Activated naive CD4-positive, alpha-beta T cell treated with anti-CD3 and anti-CD28 coated beads for 36 hours (primary cell): Measurements from ENCODE around the gene CAMK2D. TPM values are rescaled to one million over a fixed set of nuclear protein-coding genes. Genes with fewer than 3 reads are reported as not detected.
"Not testable (repeated sequence)": the region's sequence is repeated elsewhere in the genome, so short reads cannot be mapped to it uniquely, and the experiment has no call there.

ENCODE experiments used
- CTCF ChIA-PET: fragments of 350-600 bp; sonication (Branson Sonifier 250); formaldehyde crosslinking; loops from one replicate; lab custom pipeline; 2021; ENCODE audit warnings: antibody characterized with exemption; lab: Charles Lee
- DNase-seq: peaks from one replicate; pipeline ENCODE4 v3.0.0-alpha.2; 2020
- H3K27ac Mint-ChIP-seq: one replicate; pipeline ENCODE4 v1.8.0; 2021; ENCODE audit warnings: mild to moderate bottlenecking, mixed read lengths
- H3K27me3 Mint-ChIP-seq: one replicate; pipeline ENCODE4 v1.8.0; 2021; ENCODE audit warnings: low read depth, mixed read lengths
- H3K36me3 Mint-ChIP-seq: one replicate; pipeline ENCODE4 v1.8.0; 2021; ENCODE audit warnings: low read depth, mixed read lengths
- H3K4me1 Mint-ChIP-seq: one replicate; pipeline ENCODE4 v1.8.0; 2021; ENCODE audit warnings: low read depth, mixed read lengths
- H3K4me3 Mint-ChIP-seq: one replicate; pipeline ENCODE4 v1.8.0; 2021; ENCODE audit warnings: mild to moderate bottlenecking, moderate library complexity, mixed read lengths
- H3K9me3 Mint-ChIP-seq: one replicate; pipeline ENCODE4 v1.8.0; 2021; ENCODE audit warnings: mixed read lengths
- intact Hi-C: fragments of 100-400 bp; cut with micrococcal nuclease; formaldehyde crosslinking; loops from one replicate; pipeline ENCODE4 v1.15.1; 2023
- total RNA-seq, 2 experiments: library from RNA; stranded (reverse); gene quantifications; one replicate each; pipeline ENCODE4 v1.2.3, GENCODE V29; 2021

The CAMK2D gene
- total RNA-seq, 2 experiments from 2014 or later: 75.7 to 78.3 TPM

DNA sequence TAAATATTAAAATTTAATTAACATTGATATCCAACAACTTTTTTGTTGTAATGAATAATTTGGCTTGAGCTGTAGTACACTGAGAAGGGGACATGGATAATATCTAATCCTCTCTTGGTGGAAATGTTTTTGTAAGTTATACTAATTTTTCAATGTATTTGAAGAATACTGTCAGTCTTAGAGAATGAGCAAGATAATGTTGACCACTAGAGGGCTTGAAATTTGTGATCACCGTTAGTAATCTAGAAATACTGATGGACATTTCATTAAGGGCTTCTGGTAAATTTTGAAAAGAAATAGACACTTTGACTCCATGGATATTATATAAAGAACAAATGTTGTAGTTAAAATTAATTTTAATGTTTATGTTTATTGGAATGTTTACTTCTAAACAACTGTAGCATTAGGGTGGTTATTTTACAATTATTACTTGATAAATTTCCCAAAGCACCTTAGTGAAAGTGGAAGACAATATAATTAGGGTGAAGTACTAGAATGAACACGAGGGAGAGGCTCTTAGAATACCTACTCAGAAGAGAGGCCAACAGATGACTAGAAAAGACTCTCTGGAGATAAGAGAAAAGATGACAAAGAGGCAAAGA lies 20.0 kb upstream of the CAMK2D start:
- no peak overlapping the region for H3K27ac Mint-ChIP-seq
- H3K4me3 Mint-ChIP-seq: no peak overlapping the region
- H3K36me3 Mint-ChIP-seq: no peaks in the 10 kb centered on the region
- intact Hi-C loops: loop anchor here (2.0 to 5.0 kb wide), 2 partner anchors 41 to 291 kb away; no protein-coding TSS in a partner anchor
- H3K9me3 Mint-ChIP-seq: no peaks in the 10 kb centered on the region
- H3K27me3 Mint-ChIP-seq: no peaks in the 10 kb centered on the region
- no peak for DNase-seq
- peaks cover 28% of the 10 kb centered on the region for H3K4me1 Mint-ChIP-seq
- CTCF ChIA-PET: interaction anchor here (1.8 kb wide), 1 partner anchor 10 kb away, joined by 4 read pairs; no protein-coding TSS in a partner anchor

DNA sequence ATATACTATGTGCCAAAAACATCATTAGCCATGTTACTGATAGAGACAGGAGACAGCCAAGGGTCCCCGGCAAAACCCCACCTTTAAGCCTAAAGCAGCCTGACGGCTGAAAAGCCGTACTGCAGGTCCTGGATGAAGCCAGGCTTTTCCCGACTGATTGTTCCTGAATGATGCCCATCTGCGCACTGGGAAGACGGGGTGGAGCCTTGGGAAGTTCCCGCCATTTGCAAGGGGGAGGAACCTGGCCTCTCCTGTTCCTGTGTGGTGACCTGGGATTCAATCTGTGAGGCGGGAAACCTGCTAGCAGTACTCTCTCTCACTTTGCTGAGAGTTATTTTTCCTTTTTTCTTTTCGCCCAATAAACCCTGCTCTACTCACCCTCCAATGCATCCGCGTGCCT lies 15.1 kb upstream of the CAMK2D start:
- Mint-ChIP-seq H3K9me3 (no peaks in the 10 kb centered on the region), H3K27ac (no peak overlapping the region), H3K4me1 (peaks cover 11% of the 10 kb centered on the region), H3K4me3 (no peak overlapping the region), H3K27me3 (no peaks in the 10 kb centered on the region), H3K36me3 (no peaks in the 10 kb centered on the region)
- DNase-seq: no peak
- intact Hi-C loops: no loop called here
- CTCF ChIA-PET: interaction anchor here (1.2 kb wide), 1 partner anchor 8 kb away, joined by 3 read pairs; no protein-coding TSS in a partner anchor

DNA sequence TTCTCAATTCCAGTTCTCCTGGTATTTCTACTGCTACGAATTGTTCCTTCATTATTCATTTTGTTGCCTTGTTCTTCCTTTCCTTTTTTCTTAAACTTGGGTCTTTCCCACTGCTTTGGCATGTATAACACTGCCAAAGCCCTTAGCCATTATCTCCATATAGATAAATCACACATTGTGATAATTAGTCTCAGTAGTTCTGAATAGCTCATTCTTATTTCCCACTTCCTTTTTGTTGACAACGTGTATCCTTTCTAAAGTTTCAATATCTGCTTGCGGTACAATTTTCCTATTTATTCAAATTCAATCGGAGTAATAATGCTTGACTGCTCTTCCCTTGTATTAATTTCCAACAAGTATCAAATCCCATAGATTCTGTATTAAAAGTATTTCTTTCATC lies 14.5 kb upstream of the CAMK2D start:
- no peak overlapping the region for H3K4me3 Mint-ChIP-seq
- DNase-seq: no peak
- CTCF ChIA-PET: interaction anchor here (1.2 kb wide), 1 partner anchor 9 kb away, joined by 3 read pairs; no protein-coding TSS in a partner anchor
- H3K4me1 Mint-ChIP-seq: peaks cover 10% of the 10 kb centered on the region
- no peaks in the 10 kb centered on the region for H3K9me3 Mint-ChIP-seq
- no peak overlapping the region for H3K27ac Mint-ChIP-seq
- no peaks in the 10 kb centered on the region for H3K27me3 Mint-ChIP-seq
- H3K36me3 Mint-ChIP-seq: no peaks in the 10 kb centered on the region
- intact Hi-C loops: no loop called here

DNA sequence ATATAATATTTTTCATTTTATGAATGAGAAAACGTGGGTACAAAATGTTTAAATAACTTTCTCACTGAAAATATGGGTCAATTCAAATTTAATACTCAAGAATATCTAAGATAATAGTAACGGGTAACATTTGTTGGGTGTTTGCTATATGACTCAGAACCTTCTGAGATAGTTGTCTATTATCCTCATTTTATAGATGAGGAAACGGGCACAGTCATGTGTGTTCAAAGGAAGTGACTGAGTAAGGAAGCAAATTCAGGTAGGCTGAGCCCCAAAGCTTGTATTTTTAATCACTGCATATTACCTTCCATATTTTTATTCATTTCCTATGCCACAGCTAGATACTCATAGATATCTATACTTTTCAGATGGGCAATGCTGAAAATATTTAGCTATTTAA lies 12.2 kb upstream of the CAMK2D start:
- no peak for DNase-seq
- CTCF ChIA-PET: no interaction called here
- intact Hi-C loops: no loop called here
- no peak overlapping the region for H3K4me3 Mint-ChIP-seq
- H3K36me3 Mint-ChIP-seq: no peaks in the 10 kb centered on the region
- no peaks in the 10 kb centered on the region for H3K9me3 Mint-ChIP-seq
- H3K4me1 Mint-ChIP-seq: peaks cover 22% of the 10 kb centered on the region
- H3K27ac Mint-ChIP-seq: no peak overlapping the region
- H3K27me3 Mint-ChIP-seq: no peaks in the 10 kb centered on the region

DNA sequence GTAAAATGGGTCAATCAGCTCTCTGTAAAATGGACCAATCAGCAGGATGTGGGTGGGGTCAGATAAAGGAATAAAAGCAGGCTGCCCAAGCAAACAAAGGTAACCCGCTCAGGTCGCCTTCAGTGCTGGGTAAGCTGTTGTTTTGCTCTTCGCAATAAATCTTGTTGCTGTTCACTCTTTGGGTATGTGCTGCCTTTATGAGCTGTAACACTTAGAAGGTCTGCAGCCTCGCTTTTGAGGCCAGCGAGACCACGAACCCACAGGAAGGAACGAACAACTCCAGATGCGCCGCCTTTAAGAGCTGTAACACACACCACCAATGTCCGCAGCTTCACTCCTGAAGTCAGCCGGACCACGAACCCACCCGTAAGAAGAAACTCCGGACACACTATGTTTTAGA lies 11.5 kb upstream of the CAMK2D start:
- Mint-ChIP-seq H3K9me3 (no peaks in the 10 kb centered on the region), H3K4me1 (peaks cover 24% of the 10 kb centered on the region), H3K36me3 (no peaks in the 10 kb centered on the region), H3K4me3 (peak overlapping the region; percentile 65), H3K27me3 (no peaks in the 10 kb centered on the region), H3K27ac (no peak overlapping the region)
- intact Hi-C loops: no loop called here
- peak; percentile 14 for DNase-seq
- CTCF ChIA-PET: no interaction called here

DNA sequence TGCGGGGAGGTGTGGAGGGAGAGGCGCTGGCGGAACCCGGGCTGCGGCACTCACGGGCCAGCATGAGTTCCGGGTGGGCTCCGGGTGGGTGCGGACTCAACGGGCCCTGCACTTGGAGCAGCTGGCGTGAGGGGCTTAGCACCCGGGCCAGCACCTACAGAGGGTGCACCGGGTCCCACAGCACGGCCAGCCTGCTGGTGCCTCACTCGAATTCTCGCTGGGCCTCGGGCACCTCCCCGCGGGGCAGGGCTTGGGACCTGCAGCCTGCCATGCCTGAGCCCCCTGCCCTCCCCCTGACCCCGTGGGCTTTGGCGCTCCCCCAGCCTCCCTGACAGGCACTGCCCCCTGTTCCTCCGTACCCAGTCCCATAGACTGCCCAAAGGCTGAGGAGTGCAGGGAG lies 10.8 kb upstream of the CAMK2D start:
- Mint-ChIP-seq H3K4me3 (no peak overlapping the region), H3K27ac (no peak overlapping the region), H3K27me3 (no peaks in the 10 kb centered on the region), H3K9me3 (no peaks in the 10 kb centered on the region), H3K4me1 (peaks cover 26% of the 10 kb centered on the region), H3K36me3 (no peaks in the 10 kb centered on the region)
- intact Hi-C loops: no loop called here
- DNase-seq: no peak
- CTCF ChIA-PET: interaction anchor here (0.6 to 1.7 kb wide), 3 partner anchors 8 to 225 kb away, joined by 3 to 5 read pairs (median 4); no protein-coding TSS in a partner anchor

DNA sequence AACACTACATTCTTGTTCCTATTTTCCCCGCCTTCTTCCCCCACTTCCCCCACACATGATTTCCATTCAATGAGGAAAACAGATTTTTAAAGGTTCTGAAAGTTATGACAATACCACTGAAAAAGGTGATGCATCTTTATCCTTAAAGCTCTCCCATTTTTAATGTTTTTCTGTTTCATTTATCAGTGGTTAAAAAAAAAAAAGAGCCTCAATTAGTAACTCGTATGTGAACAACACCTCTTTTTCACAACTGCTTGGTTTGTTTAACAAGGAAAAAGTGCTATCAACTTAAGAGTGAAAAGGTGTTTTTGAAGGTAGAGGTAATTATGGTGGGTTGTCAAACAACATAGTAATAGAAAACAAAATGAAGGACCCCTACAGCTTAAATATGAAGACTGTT lies 8.2 kb upstream of the CAMK2D start:
- peak overlapping the region; percentile 57 for H3K27ac Mint-ChIP-seq
- H3K4me3 Mint-ChIP-seq: no peak overlapping the region
- CTCF ChIA-PET: no interaction called here
- H3K9me3 Mint-ChIP-seq: no peaks in the 10 kb centered on the region
- H3K4me1 Mint-ChIP-seq: peaks cover 38% of the 10 kb centered on the region
- no peaks in the 10 kb centered on the region for H3K36me3 Mint-ChIP-seq
- H3K27me3 Mint-ChIP-seq: no peaks in the 10 kb centered on the region
- intact Hi-C loops: loop anchor here (10.0 kb wide), 1 partner anchor 1485 kb away; the partner anchor contains the start of gene TIFA
- no peak for DNase-seq

DNA sequence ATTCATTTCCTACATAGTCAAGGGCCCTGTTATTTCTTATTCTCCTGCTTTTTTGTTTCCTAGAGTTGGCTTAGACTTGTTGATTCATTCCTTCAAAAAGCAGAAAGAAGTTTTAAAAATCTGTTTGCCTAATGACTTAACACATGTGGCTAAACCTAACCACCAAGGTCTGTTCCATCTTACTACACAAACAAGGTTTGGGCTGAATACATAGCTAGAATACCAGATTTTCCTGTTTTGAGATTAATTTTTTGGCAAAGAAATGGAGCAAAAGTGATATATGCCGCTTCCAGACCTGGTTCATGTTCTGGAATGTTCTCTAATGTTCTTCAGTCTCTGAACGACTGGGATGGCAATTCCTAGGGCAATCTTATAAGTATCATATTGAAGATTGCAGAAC lies 7.4 kb upstream of the CAMK2D start:
- CTCF ChIA-PET: no interaction called here
- no peaks in the 10 kb centered on the region for H3K27me3 Mint-ChIP-seq
- H3K9me3 Mint-ChIP-seq: no peaks in the 10 kb centered on the region
- H3K36me3 Mint-ChIP-seq: no peaks in the 10 kb centered on the region
- H3K4me3 Mint-ChIP-seq: no peak overlapping the region
- H3K4me1 Mint-ChIP-seq: peaks cover 41% of the 10 kb centered on the region
- no peak overlapping the region for H3K27ac Mint-ChIP-seq
- no peak for DNase-seq
- intact Hi-C loops: loop anchor here (10.0 kb wide), 1 partner anchor 1484 kb away; the partner anchor contains the start of gene TIFA

DNA sequence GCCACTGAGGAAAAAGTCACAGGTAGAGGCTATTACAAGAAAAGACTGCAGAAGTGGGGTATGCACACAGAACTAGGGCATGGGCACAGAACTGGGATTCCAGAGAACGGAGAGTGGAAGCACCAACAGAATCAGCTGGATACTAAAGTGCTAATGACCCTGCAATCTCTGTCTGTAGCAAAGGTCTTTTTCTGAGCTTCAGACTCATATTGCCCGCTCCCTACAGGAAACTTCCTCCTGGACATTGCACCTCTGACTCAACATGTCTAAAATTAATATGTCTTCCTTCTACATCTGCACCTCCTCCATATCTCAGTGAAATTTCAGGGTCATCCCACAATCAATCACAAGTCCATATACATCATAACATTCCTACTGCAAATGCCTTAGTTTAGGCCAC lies 5.3 kb upstream of the CAMK2D start:
- intact Hi-C loops: loop anchor here (10.0 kb wide), 1 partner anchor 1482 kb away; the partner anchor contains the start of gene TIFA
- CTCF ChIA-PET: no interaction called here
- Mint-ChIP-seq H3K9me3 (no peaks in the 10 kb centered on the region), H3K4me1 (peaks cover 36% of the 10 kb centered on the region), H3K27ac (no peak overlapping the region), H3K4me3 (no peak overlapping the region), H3K27me3 (no peaks in the 10 kb centered on the region), H3K36me3 (no peaks in the 10 kb centered on the region)
- no peak for DNase-seq

DNA sequence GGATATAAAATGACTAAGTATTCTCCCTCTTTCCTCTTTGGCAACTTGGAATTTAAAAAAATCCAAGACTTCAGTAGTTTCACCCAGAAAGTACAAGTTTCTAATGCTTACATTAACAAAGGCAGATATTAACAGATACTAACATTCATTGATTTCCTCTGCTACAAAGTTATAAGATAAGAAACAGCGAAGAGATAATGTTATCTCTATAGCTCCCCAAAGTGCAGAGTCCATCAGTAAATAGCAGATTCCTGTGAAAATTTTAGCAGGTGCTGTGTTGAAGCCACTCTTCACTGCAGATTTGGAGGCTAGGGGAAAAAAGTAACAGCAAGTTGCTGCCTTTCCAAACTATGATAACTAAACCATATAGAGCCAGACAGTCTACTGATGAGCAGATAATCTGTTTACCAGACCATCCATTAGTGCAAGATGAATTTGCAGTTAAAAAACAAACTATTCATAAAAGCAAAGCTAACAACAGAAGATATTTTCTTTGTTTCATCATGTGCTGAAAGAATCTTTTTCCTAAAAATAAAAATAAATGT lies 3.3 kb upstream of the CAMK2D start:
- intact Hi-C loops: loop anchor here (5.0 to 10.0 kb wide), 3 partner anchors 618 to 1480 kb away; partner anchors contain the start of gene TIFA
- peak overlapping the region; percentile 2 for H3K27ac Mint-ChIP-seq
- CTCF ChIA-PET: no interaction called here

DNA sequence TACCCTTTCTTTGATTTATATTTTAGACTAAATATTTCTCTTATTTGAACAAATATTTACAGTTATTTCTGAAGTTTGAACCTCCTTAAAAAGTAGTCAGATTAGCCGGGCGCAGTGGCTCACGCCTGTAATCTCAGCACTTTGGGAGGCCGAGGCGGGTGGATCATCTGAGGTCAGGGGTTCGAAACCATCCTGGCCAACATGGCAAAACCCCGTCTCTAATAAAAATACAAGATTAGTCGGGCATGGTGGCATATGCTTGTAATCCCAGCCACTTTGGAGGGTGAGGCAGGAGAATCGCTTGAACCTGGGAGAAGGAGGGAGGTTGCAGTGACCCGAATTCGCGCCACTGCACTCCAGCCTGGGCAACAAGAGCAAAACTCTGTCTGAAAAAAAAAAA lies 2.4 kb upstream of the CAMK2D start:
- H3K9me3 Mint-ChIP-seq, H3K27ac Mint-ChIP-seq, H3K27me3 Mint-ChIP-seq, DNase-seq, CTCF ChIA-PET, H3K4me3 Mint-ChIP-seq: not testable (repeated sequence)
- intact Hi-C loops: loop anchor here (2.0 to 10.0 kb wide), 4 partner anchors 307 to 1479 kb away; partner anchors contain the start of gene TIFA
- Mint-ChIP-seq H3K36me3 (peaks cover 10% of the 10 kb centered on the region), H3K4me1 (peaks cover 26% of the 10 kb centered on the region)

More for the DNA sequence above, 3.3 kb upstream of the CAMK2D start:
- Mint-ChIP-seq H3K4me3 (no peak overlapping the region), H3K27me3 (no peaks in the 10 kb centered on the region), H3K4me1 (peaks cover 31% of the 10 kb centered on the region), H3K9me3 (no peaks in the 10 kb centered on the region), H3K36me3 (peaks cover 9% of the 10 kb centered on the region)
- DNase-seq: no peak

DNA sequence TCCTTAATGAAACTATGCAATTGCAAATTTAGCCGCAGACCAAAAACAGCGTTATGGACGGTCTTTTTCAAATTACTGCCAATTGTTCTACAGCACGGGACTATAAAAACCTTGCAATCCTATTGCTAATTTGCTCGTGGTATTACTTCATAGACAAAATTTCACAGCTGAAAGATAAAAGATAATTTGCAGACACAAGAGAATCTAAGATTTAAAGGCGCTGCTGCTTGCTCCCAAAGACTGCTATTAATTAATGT lies 1.4 kb upstream of the CAMK2D start:
- H3K4me3 Mint-ChIP-seq: peak overlapping the region; percentile 95
- H3K9me3 Mint-ChIP-seq: no peaks in the 10 kb centered on the region
- DNase-seq: no peak
- CTCF ChIA-PET: interaction anchor here (0.6 to 0.8 kb wide), 3 partner anchors 36 to 369 kb away, joined by 3 to 4 read pairs (median 3); no protein-coding TSS in a partner anchor
- H3K27me3 Mint-ChIP-seq: no peaks in the 10 kb centered on the region
- peaks cover 19% of the 10 kb centered on the region for H3K36me3 Mint-ChIP-seq
- intact Hi-C loops: loop anchor here (2.0 to 10.0 kb wide), 4 partner anchors 308 to 1478 kb away; partner anchors contain the start of gene TIFA
- H3K4me1 Mint-ChIP-seq: peaks cover 32% of the 10 kb centered on the region
- H3K27ac Mint-ChIP-seq: peak overlapping the region; percentile 99
